GM12878 (cell line): ENCODE measurements around the gene TRIM41. TPM values are rescaled to one million over a fixed set of nuclear protein-coding genes. Genes with fewer than 3 reads are reported as not detected.

Experiments used
- ATAC-seq: fragments of 200-7000 bp; cut with Tn5 transposase; 3 replicates; pipeline ENCODE4 v1.9.1; 2020; ENCODE audit warnings: mild to moderate bottlenecking, moderate library complexity
- BruUV-seq: library from RNA; stranded (reverse); fragments of 400-500 nt; replicated peaks from 2 replicates; lab custom pipeline; 2021; lab: Mats Ljungman, UMichigan
- CTCF ChIA-PET: fragments of 300-600 bp; sonication (Branson Sonifier 250); formaldehyde crosslinking; extraction: SDS; loops from one replicate; lab custom pipeline; 2021; ENCODE audit warnings: inconsistent platforms; lab: Yijun Ruan, JAX
- POLR2A ChIA-PET: fragments of 350-600 bp; formaldehyde crosslinking; extraction: SDS; loops from one replicate; lab custom pipeline; 2021; ENCODE audit warnings: inconsistent platforms; lab: Charles Lee
- RAD21 ChIA-PET: fragments of 300-600 bp; sonication (Branson Sonifier 250); formaldehyde crosslinking; loops from one replicate; lab custom pipeline; 2023; ENCODE audit warnings: antibody characterized with exemption; ENCODE audit not compliant: unreplicated experiment; lab: Charles Lee
- SMC1A ChIA-PET: fragments of 300-600 bp; sonication (Branson Sonifier 250); formaldehyde crosslinking; loops from one replicate; lab custom pipeline; 2023; ENCODE audit not compliant: unreplicated experiment, uncharacterized antibody; lab: Charles Lee
- DNase-seq: peaks from one replicate; pipeline ENCODE4 v3.0.0-alpha.2; 2011; ENCODE audit warnings: low read depth, low spot score
- FAIRE-seq: peaks from 3 replicates; lab custom pipeline; 2011; peaks lifted over from hg19 to GRCh38; lab: Jason Lieb, UNC
- H2AFZ ChIP-seq: 2 replicates; pipeline ENCODE4 v1.6.0; 2011; ENCODE audit warnings: low read depth, low read length, control low read depth; ENCODE audit not compliant: control insufficient read depth
- H3K27ac ChIP-seq: 2 replicates; pipeline ENCODE4 v1.5.1; 2011; ENCODE audit warnings: control low read depth; ENCODE audit not compliant: control insufficient read depth, insufficient read depth
- H3K27me3 ChIP-seq, 2 experiments: replicated peaks in 1 of 2; 2 replicates each; pipeline versions ENCODE4 v1.6.0 to v1.6.1; 2011; ENCODE audit warnings: low read length in 1 of 2; ENCODE audit not compliant: control insufficient read depth in 2 of 2, insufficient read depth in 2 of 2
- H3K36me3 ChIP-seq, 2 experiments: 2 replicates each; pipeline ENCODE4 v1.5.1; 2011; ENCODE audit warnings: low read length in 1 of 2; ENCODE audit not compliant: control insufficient read depth in 2 of 2, insufficient read depth in 2 of 2
- H3K4me1 ChIP-seq: 2 replicates; pipeline ENCODE4 v1.6.1; 2011; ENCODE audit warnings: mild to moderate bottlenecking, low read length, moderate library complexity, mixed read lengths; ENCODE audit not compliant: control insufficient read depth, insufficient read depth
- H3K4me2 ChIP-seq: 2 replicates; pipeline ENCODE4 v1.6.0; 2011; ENCODE audit warnings: control low read depth; ENCODE audit not compliant: control insufficient read depth, insufficient read depth
- H3K4me3 ChIP-seq: fragments of 200-600 bp; sonication (generic); 2 replicates; pipeline ENCODE4 v1.5.1; 2016
- H3K79me2 ChIP-seq: 2 replicates; pipeline ENCODE4 v1.6.0; 2011; ENCODE audit warnings: low read length; ENCODE audit not compliant: control insufficient read depth, insufficient read depth
- H3K9ac ChIP-seq: 2 replicates; pipeline ENCODE4 v1.8.0; 2011; ENCODE audit warnings: low read length, control low read depth, mixed read lengths; ENCODE audit not compliant: control insufficient read depth, insufficient read depth
- H3K9me3 ChIP-seq: replicated peaks from 3 replicates; pipeline ENCODE4 v1.5.1; 2011; ENCODE audit warnings: mild to moderate bottlenecking, low read length; ENCODE audit not compliant: control insufficient read depth, insufficient read depth
- H4K20me1 ChIP-seq: 2 replicates; pipeline ENCODE4 v1.6.0; 2011; ENCODE audit not compliant: control insufficient read depth, insufficient read depth
- CHD1 ChIP-seq: IDR thresholded peaks from 2 replicates; pipeline ENCODE4 v1.6.1; 2012; ENCODE audit warnings: low read depth, low read length, improper control_type of control experiment
- CHD2 ChIP-seq: IDR thresholded peaks from 2 replicates; pipeline ENCODE4 v1.6.1; 2011; ENCODE audit warnings: low read depth, low read length, improper control_type of control experiment, borderline replicate concordance
- ESRRA ChIP-seq: IDR thresholded peaks from 2 replicates; pipeline ENCODE4 v1.6.1; 2012; ENCODE audit warnings: mild to moderate bottlenecking, low read length, improper control_type of control experiment
- HDGF ChIP-seq: fragments of 450-650 bp; IDR thresholded peaks from 2 replicates; pipeline ENCODE4 v1.6.1; 2016; ENCODE audit warnings: antibody characterized with exemption
- MEF2B ChIP-seq: fragments of 450-650 bp; IDR thresholded peaks from 2 replicates; pipeline ENCODE4 v1.6.1; 2018; ENCODE audit warnings: mild to moderate bottlenecking, moderate library complexity; ENCODE audit not compliant: partially characterized antibody, poor library complexity, severe bottlenecking
- NR2C1 ChIP-seq: fragments of 450-650 bp; IDR thresholded peaks from 2 replicates; pipeline ENCODE4 v1.6.1; 2017; ENCODE audit warnings: antibody characterized with exemption, mild to moderate bottlenecking, moderate library complexity
- SREBF1 ChIP-seq: IDR thresholded peaks from 2 replicates; pipeline ENCODE4 v1.6.1; 2012; ENCODE audit warnings: mild to moderate bottlenecking, low read length
- STAT3 ChIP-seq: IDR thresholded peaks from 2 replicates; pipeline ENCODE4 v1.6.1; 2011; ENCODE audit warnings: low read depth, low read length, improper control_type of control experiment
- TCF7 ChIP-seq: IDR thresholded peaks from 2 replicates; pipeline ENCODE4 v1.6.1; 2014; ENCODE audit warnings: antibody characterized with exemption, borderline replicate concordance
- YY1 ChIP-seq: IDR thresholded peaks from 2 replicates; pipeline ENCODE4 v1.6.1; 2011; ENCODE audit warnings: low read depth, mild to moderate bottlenecking, low read length
- WGBS: methylation state at CpG from one replicate; pipeline ENCODE4 v1.1.6; 2016; ENCODE audit warnings: low lambda C conversion rate; ENCODE audit not compliant: insufficient replicate concordance, insufficient coverage; ENCODE audit errors: missing lambda C conversion rate; 5-methylcytosine and 5-hydroxymethylcytosine counted together
- in situ Hi-C: fragments of 300-500 bp; cut with MboI; formaldehyde crosslinking; loops from 9 replicates; pipeline ENCODE4 v1.14.3; 2018; ENCODE audit warnings: mixed read lengths
- intact Hi-C: fragments of 100-400 bp; cut with micrococcal nuclease; formaldehyde crosslinking; loops from one replicate; pipeline ENCODE4 v1.14.2; 2022; ENCODE audit not compliant: unreplicated experiment
- polyA plus RNA-seq, 11 experiments: library from polyadenylated mRNA; depleted of rRNA in 4 of 11; unstranded in 6 of 11; stranded (reverse) in 5 of 11; fragments of >200 nt; fragmentation: Nextera tagmentation in 4 of 11; fragmentation: Illumina TruSeq in 1 of 11; extraction: Ambion mirVana in 4 of 11; extraction: Trizol in 1 of 11; gene quantifications; 1 replicate in 1 of 11; 2 replicates in 10 of 11; pipeline versions ENCODE4 v1.2.1 to v1.2.3, GENCODE V29; 2011 to 2016; ENCODE audit warnings: inconsistent platforms in 2 of 11, missing spikeins in 2 of 11, low read depth in 1 of 11
- total RNA-seq, 4 experiments: library from RNA; depleted of rRNA in 3 of 4; stranded (reverse); fragments of >200 nt in 3 of 4; fragmentation: Illumina TruSeq in 1 of 4; extraction: Trizol in 1 of 4; gene quantifications; 2 replicates each; pipeline versions ENCODE4 v1.2.1 to v1.2.3, GENCODE V29; 2013 to 2021
- TF ChIP-seq, protein P1 (sequence below): fragments of 450-650 bp; IDR thresholded peaks from 2 replicates; pipeline ENCODE4 v1.6.1; 2016; ENCODE audit warnings: mild to moderate bottlenecking
- TF ChIP-seq, protein P2 (sequence below): fragments of 450-650 bp; IDR thresholded peaks from 2 replicates; pipeline ENCODE4 v1.6.1; 2017; ENCODE audit warnings: mild to moderate bottlenecking, moderate library complexity
- TF ChIP-seq, protein P3 (sequence below): IDR thresholded peaks from 2 replicates; pipeline ENCODE4 v1.6.1; 2011; ENCODE audit warnings: low read depth, low read length, improper control_type of control experiment, borderline replicate concordance

TRIM41 gene
- total and polyA plus RNA-seq, 10 of the 15 experiments (the other 5 are each of a cell fraction or from before 2014, with no cell fraction given), result 1.0 to 28.9 (median 10.6) TPM

DNA sequence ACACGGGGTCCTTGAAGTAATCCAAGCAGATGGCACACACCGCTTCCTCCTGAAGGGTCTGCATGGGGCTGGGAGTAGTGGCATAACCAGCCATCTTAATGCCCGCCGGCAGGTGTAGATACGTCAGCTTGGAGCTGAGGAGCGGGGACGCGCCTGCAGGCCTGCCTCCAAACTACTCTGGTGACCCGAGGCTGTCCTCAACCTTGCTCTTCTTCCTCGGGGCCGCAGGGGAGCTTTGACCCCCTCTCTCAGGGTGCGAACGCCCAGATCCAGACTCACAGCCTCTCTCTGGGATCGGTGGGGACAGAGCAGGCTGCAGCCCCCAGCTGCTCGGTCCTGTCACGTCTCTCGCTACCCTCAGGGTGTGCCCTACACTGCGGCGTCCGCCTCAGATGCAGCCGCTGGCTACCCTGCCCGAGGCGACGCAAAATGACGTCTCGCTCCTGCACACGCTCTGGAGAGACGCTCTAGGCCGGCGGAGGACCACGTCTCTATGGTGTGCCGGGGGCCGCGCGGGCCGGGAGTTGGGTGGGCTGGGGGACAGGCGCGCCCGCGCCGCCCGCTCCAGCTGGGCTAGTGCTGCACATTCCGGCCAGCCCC lies 37.7 kb downstream of the TRIM41 start, which contains the start of gene TRIM52:
TRIM52 (minus strand) TSS at position 424 of the 600 bp plus-strand sequence; CDS start at position 94, 330 bp downstream.
- FAIRE-seq (peak; percentile 88), DNase-seq (peak; percentile 77), ATAC-seq (peak; percentile 92)
- under 1% methylated on average over 37 of the region's 43 CpGs for WGBS
- Histone ChIP-seq H3K27ac (peak within 1 kb of the TSS; percentile 97), H3K4me3 (peak within 1 kb of the TSS; percentile 95), H3K4me1 (peaks cover 3% of the 10 kb centered on the region; the same call in 1 of the 2 replicates), H3K9me3 (no peaks in the 10 kb centered on the region), H3K79me2 (peaks cover 61% of the 10 kb centered on the region), H3K36me3 (peaks cover 1 to 5% of the 10 kb centered on the region in 2 experiments; a peak in 3 of 4 replicates), H3K9ac (peak within 1 kb of the TSS; percentile 98), H3K27me3 (no peaks in the 10 kb centered on the region), H3K4me2 (peak within 1 kb of the TSS; percentile 97), H4K20me1 (no peaks in the 10 kb centered on the region), H2AFZ (peak within 1 kb of the TSS; percentile 91)
- RAD21 ChIA-PET, result interaction anchor here (0.8 to 2.8 kb wide), 9 partner anchors 8 to 76 kb away, joined by 3 to 13 read pairs (median 5); partner anchors contain the start of gene RACK1
- no TSS peak for BruUV-seq
- POLR2A ChIA-PET, result interaction anchor here (1.0 to 3.7 kb wide), 9 partner anchors 9 to 69 kb away, joined by 3 to 19 read pairs (median 6); partner anchors contain the start of genes RACK1 and TRIM41
- CTCF ChIA-PET, result interaction anchor here (0.7 to 2.4 kb wide), 9 partner anchors 9 to 88 kb away, joined by 3 to 9 read pairs (median 3); partner anchors contain the start of gene TRIM41
- SMC1A ChIA-PET, result interaction anchor here (1.2 to 3.7 kb wide), 5 partner anchors 10 to 76 kb away, joined by 3 to 25 read pairs (median 4); partner anchors contain the start of gene RACK1
- in situ Hi-C loops, result no loop called here
- intact Hi-C loops, result loop anchor here (2.0 to 5.0 kb wide), 4 partner anchors 16 to 399 kb away; partner anchors contain the start of genes TRIM41 and ZFP62
- TF ChIP-seq SREBF1 (no peak), STAT3 (no peak), HDGF (no peak), CHD1 (0 out of 2 replicates have a peak, but pooled peaks have one; percentile 42), MEF2B (no peak), TCF7 (no peak), YY1 (peak; percentile 91), CHD2 (peak; percentile 51; the same call in 1 of the 2 replicates), NR2C1 (0 out of 2 replicates have a peak, but pooled peaks have one; percentile 40), ESRRA (no peak)
- TF ChIP-seq, protein P1, sequence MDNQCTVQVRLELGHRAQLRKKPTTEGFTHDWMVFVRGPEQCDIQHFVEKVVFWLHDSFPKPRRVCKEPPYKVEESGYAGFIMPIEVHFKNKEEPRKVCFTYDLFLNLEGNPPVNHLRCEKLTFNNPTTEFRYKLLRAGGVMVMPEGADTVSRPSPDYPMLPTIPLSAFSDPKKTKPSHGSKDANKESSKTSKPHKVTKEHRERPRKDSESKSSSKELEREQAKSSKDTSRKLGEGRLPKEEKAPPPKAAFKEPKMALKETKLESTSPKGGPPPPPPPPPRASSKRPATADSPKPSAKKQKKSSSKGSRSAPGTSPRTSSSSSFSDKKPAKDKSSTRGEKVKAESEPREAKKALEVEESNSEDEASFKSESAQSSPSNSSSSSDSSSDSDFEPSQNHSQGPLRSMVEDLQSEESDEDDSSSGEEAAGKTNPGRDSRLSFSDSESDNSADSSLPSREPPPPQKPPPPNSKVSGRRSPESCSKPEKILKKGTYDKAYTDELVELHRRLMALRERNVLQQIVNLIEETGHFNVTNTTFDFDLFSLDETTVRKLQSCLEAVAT, result peak; percentile 66; the same call in 1 of the 2 replicates
- TF ChIP-seq, protein P2, sequence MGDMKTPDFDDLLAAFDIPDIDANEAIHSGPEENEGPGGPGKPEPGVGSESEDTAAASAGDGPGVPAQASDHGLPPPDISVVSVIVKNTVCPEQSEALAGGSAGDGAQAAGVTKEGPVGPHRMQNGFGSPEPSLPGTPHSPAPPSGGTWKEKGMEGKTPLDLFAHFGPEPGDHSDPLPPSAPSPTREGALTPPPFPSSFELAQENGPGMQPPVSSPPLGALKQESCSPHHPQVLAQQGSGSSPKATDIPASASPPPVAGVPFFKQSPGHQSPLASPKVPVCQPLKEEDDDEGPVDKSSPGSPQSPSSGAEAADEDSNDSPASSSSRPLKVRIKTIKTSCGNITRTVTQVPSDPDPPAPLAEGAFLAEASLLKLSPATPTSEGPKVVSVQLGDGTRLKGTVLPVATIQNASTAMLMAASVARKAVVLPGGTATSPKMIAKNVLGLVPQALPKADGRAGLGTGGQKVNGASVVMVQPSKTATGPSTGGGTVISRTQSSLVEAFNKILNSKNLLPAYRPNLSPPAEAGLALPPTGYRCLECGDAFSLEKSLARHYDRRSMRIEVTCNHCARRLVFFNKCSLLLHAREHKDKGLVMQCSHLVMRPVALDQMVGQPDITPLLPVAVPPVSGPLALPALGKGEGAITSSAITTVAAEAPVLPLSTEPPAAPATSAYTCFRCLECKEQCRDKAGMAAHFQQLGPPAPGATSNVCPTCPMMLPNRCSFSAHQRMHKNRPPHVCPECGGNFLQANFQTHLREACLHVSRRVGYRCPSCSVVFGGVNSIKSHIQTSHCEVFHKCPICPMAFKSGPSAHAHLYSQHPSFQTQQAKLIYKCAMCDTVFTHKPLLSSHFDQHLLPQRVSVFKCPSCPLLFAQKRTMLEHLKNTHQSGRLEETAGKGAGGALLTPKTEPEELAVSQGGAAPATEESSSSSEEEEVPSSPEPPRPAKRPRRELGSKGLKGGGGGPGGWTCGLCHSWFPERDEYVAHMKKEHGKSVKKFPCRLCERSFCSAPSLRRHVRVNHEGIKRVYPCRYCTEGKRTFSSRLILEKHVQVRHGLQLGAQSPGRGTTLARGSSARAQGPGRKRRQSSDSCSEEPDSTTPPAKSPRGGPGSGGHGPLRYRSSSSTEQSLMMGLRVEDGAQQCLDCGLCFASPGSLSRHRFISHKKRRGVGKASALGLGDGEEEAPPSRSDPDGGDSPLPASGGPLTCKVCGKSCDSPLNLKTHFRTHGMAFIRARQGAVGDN, result peak; percentile 60
- TF ChIP-seq, protein P3, sequence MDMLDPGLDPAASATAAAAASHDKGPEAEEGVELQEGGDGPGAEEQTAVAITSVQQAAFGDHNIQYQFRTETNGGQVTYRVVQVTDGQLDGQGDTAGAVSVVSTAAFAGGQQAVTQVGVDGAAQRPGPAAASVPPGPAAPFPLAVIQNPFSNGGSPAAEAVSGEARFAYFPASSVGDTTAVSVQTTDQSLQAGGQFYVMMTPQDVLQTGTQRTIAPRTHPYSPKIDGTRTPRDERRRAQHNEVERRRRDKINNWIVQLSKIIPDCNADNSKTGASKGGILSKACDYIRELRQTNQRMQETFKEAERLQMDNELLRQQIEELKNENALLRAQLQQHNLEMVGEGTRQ, result no peak
